Measurements from ENCODE around the gene GNG7.
A peak's percentile ranks its signal among the peaks of the same experiment; 100 is the strongest.
"Not testable (repeated sequence)": the region's sequence is repeated elsewhere in the genome, so short reads cannot be mapped to it uniquely, and the experiment has no call there.

Gene GNG7

DNA sequence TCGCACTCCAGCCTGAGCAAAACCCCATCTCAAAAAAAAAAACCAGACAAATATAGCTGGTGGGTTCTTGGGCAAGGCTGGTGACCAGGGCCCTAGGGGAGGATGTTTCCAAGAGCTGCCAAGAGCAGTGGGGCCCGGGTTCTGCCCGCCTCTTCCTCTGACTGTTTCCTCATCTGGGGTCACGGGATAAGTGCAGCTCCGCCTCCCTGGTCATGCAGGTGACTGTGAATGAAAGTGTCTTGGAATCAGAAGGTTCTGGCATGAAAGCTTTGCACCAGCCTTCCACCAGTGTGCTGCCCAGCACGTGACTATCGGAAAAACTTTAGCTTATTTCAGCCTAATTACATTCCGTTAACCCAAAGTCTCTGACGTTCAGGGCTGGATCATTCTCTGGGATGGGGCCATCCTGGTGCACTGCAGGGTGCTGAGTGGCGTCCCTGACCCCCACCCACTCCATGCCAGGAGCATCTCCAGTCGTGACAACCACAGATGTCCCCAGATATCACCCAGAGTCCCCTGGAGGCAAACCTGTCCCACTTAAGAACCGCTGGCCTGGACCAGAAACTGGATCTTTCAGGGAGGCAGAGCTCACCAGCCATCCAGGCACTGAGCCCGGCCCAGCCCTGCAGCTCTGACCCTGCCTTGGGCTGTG lies 85.6 kb downstream of the GNG7 start:
- no peaks in the 10 kb centered on the region for H3K27me3 ChIP-seq (ENCODE audit: control insufficient read depth, insufficient read depth, low read length)
- no peak overlapping the region for H3K27ac ChIP-seq (ENCODE audit: low read depth, low read length)
- H3K9ac ChIP-seq (ENCODE audit: low read depth, low read length) = no peak overlapping the region
- H3K4me1 ChIP-seq (ENCODE audit: control insufficient read depth, insufficient read depth, low read length) = 0 out of 2 replicates have a peak, but pooled peaks cover 5% of the 10 kb centered on the region
- no peaks in the 10 kb centered on the region for H3K36me3 ChIP-seq (ENCODE audit: control insufficient read depth, insufficient read depth, low read length)
- H3K4me3 ChIP-seq (ENCODE audit: low read depth, low read length) = no peak overlapping the region
- no peaks in the 10 kb centered on the region for H3K9me3 ChIP-seq (ENCODE audit: control insufficient read depth, insufficient read depth, low read length)

DNA sequence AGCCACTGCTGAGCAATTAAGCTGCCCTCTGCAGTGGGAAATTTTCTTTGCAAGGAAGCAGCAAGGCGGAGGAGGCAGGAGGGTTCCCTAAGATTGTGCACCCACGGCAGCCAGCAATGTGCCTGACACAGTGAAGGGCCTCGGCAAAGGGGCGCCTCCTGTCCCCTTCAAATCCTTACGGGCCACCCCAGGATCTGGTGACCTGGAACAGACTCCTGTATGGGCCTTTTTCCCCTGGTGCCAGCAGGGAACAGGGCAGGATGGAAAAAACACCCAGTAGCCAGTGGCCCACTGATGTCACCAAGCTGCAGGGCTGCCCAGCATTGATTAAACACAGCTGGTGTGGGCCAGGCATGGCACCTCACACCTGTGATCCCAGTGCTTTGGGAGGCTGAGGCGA lies 86.7 kb downstream of the GNG7 start:
- Histone ChIP-seq H3K27me3 (ENCODE audit: control insufficient read depth, insufficient read depth, low read length) (no peaks in the 10 kb centered on the region), H3K9ac (ENCODE audit: low read depth, low read length) (no peak overlapping the region), H3K9me3 (ENCODE audit: control insufficient read depth, insufficient read depth, low read length) (no peaks in the 10 kb centered on the region), H3K4me1 (ENCODE audit: control insufficient read depth, insufficient read depth, low read length) (0 out of 2 replicates have a peak, but pooled peaks cover 5% of the 10 kb centered on the region), H3K36me3 (ENCODE audit: control insufficient read depth, insufficient read depth, low read length) (no peaks in the 10 kb centered on the region), H3K27ac (ENCODE audit: low read depth, low read length) (no peak overlapping the region), H3K4me3 (ENCODE audit: low read depth, low read length) (no peak overlapping the region)

DNA sequence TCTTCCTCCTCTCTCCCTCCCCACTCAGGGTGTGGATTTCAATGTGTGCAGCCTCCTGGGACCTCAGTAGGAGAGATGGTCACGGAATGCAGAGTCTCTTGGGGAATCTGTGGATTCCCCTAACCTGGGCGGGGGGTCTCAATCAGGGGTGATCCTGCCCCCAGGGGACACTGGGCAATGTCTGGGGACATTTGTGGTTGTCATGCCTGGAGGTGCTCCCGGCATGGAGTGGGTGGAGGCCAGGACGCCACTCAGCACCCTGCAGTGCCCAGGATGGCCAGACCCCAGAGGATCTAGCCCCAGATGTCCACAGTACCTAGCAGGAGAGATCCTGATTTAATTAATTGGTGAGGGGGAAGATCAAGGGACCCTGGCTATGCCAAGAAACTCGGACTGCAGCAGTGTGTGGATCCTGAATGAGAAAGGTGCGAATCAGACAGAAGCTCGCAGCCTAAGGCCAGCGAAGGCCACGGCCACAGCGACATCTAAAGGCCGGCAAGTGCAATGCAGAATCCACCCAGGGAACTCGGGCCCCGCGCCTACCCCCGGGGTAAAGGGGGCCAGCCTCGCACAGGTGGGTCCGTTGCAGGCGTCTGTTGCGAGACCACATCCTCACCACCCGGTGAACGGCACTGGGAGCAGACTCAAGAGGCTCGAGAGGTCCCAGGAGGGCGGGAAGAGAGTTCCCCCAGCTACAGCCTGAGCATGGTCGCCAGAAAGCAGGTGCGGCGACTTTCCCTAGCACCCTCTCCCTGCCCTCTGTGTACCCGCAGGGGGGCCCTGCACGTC lies 88.8 kb downstream of the GNG7 start:
- Histone ChIP-seq H3K27me3 (ENCODE audit: control insufficient read depth, insufficient read depth, low read length) (no peaks in the 10 kb centered on the region), H3K36me3 (ENCODE audit: control insufficient read depth, insufficient read depth, low read length) (no peaks in the 10 kb centered on the region), H3K27ac (ENCODE audit: low read depth, low read length) (no peak overlapping the region), H3K9ac (ENCODE audit: low read depth, low read length) (no peak overlapping the region), H3K4me1 (ENCODE audit: control insufficient read depth, insufficient read depth, low read length) (0 out of 2 replicates have a peak, but pooled peaks cover 5% of the 10 kb centered on the region), H3K4me3 (ENCODE audit: low read depth, low read length) (no peak overlapping the region), H3K9me3 (ENCODE audit: control insufficient read depth, insufficient read depth, low read length) (no peaks in the 10 kb centered on the region)

DNA sequence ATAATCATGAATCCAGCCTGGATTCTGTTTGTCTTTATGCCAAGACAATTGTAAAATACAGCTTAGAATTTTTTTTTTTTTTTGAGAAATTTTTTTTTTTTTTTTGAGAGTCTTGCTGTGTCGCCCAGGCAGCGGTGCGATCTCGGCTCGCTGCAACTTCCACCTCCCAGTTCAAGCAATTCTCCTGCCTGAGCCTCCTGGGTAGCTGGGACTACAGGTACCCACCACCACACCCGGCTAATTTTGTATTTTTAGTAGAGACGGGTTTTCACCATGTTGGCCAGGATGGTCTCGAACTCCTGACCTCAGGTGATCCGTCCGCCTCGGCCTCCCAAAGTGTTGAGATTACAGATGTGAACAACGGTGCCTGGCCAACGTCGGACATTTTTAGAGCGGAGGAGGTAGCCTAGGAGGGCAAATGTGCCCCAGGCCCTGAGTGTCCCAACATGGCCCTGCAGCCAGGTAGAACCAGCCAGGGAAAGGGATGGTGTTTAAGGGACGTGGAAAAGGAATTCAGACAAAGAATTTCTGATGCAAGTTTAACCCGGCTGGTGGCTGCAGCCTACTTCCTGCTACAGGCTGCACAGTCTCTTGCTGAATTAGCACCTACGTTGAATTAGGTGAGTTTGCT lies 89.8 kb downstream of the GNG7 start:
- Histone ChIP-seq H3K27me3 (ENCODE audit: control insufficient read depth, insufficient read depth, low read length) (no peaks in the 10 kb centered on the region), H3K9me3 (ENCODE audit: control insufficient read depth, insufficient read depth, low read length) (no peaks in the 10 kb centered on the region), H3K4me1 (ENCODE audit: control insufficient read depth, insufficient read depth, low read length) (0 out of 2 replicates have a peak, but pooled peaks cover 8% of the 10 kb centered on the region), H3K27ac (ENCODE audit: low read depth, low read length) (no peak overlapping the region), H3K4me3 (ENCODE audit: low read depth, low read length) (no peak overlapping the region), H3K9ac (ENCODE audit: low read depth, low read length) (no peak overlapping the region), H3K36me3 (ENCODE audit: control insufficient read depth, insufficient read depth, low read length) (no peaks in the 10 kb centered on the region)

DNA sequence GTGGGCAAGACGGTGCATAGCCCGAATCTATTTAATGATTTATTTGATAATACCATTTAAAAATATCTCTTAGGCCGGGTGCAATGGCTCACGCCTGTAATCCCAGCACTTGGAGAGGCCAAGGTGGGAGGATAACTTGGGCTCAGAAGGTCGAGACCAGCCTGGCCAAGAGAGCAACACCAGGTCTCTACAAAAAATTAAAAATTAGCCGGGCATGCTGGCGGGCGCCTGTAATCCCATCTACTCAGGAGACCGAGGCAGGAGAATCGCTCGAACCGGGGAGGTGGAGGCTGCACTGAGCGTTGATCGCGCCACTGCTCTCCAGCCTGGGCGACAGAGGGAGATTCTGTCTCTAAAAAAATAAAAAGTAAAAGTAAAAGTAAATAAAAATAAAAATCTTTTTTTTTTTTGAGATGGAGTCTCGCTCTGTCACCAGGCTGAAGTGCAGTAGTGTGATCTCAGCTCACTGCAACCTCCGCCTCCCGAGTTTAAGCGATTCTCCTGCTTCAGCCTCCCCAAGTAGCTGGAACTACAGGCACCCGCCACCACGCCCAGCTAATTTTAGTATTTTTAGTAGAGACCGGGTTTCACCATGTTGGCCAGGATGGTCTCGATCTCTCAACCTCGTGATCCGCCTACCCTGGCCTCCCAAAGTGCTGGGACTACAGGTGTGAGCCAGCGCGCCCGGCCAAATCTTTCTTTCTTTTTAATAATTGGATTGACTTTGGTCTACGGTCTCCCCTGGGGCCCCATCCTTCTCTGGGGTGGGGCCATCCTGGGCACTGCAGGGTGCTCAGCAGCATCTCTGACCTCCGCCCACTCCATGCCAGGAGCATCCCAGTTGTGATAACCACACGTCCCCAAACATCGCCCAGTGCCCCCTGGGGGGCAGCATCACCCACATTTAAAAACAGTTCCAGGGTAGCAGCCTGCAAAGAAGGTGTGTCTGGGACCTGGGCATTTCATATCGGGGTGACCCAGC lies 90.7 kb downstream of the GNG7 start:
- Histone ChIP-seq H3K4me1 (ENCODE audit: control insufficient read depth, insufficient read depth, low read length) (0 out of 2 replicates have a peak, but pooled peaks cover 8% of the 10 kb centered on the region), H3K4me3 (ENCODE audit: low read depth, low read length) (no peak overlapping the region), H3K9ac (ENCODE audit: low read depth, low read length) (no peak overlapping the region), H3K27me3 (ENCODE audit: control insufficient read depth, insufficient read depth, low read length) (no peaks in the 10 kb centered on the region), H3K9me3 (ENCODE audit: control insufficient read depth, insufficient read depth, low read length) (no peaks in the 10 kb centered on the region), H3K27ac (ENCODE audit: low read depth, low read length) (no peak overlapping the region), H3K36me3 (ENCODE audit: control insufficient read depth, insufficient read depth, low read length) (no peaks in the 10 kb centered on the region)

DNA sequence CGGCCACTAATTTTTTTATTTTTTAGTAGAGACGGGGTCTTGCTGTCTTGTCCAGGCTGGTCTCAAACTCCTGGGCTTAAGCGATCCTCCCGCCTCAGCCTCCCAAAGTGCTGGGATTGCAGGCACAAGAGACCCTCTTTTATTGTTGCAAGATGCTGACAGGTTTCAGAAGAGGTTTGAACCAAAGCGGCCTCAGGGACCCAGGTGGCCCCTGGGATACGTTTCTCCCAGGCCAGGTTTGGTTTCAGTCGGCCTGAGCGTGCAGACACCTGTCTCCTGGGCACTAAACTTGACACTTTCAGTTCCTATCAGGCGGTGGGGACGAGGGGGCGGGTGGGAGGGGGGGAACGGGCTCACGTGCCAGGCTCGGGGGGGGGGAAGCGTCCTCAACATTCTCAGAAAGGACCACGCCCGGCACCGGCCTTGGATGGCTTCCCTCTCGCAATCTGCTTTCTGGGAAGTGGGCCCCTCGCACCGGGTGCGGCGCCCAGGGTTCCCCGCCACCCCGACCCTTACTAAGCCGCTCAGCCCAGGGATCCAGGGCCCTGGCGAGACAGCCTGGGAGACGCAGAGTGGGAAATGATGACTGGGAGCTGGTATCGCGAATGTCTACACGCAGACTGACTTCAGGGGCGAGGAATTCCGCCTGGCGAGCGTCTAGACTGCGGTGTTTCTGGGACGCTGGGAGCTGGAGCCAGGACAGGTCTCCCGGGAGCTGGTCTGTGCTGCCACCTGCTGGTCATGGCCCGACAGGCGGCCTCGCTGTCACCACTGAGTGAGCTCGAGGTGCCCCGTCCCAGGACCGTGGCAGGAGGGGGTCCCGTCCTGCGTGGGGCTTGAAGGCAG lies 91.6 kb downstream of the GNG7 start:
- Histone ChIP-seq H3K27me3 (ENCODE audit: control insufficient read depth, insufficient read depth, low read length) (no peaks in the 10 kb centered on the region), H3K27ac (ENCODE audit: low read depth, low read length) (peak overlapping the region; percentile 35), H3K36me3 (ENCODE audit: control insufficient read depth, insufficient read depth, low read length) (no peaks in the 10 kb centered on the region), H3K4me3 (ENCODE audit: low read depth, low read length) (peak overlapping the region; percentile 57), H3K4me1 (ENCODE audit: control insufficient read depth, insufficient read depth, low read length) (0 out of 2 replicates have a peak, but pooled peaks cover 8% of the 10 kb centered on the region), H3K9me3 (ENCODE audit: control insufficient read depth, insufficient read depth, low read length) (no peaks in the 10 kb centered on the region), H3K9ac (ENCODE audit: low read depth, low read length) (no peak overlapping the region)

DNA sequence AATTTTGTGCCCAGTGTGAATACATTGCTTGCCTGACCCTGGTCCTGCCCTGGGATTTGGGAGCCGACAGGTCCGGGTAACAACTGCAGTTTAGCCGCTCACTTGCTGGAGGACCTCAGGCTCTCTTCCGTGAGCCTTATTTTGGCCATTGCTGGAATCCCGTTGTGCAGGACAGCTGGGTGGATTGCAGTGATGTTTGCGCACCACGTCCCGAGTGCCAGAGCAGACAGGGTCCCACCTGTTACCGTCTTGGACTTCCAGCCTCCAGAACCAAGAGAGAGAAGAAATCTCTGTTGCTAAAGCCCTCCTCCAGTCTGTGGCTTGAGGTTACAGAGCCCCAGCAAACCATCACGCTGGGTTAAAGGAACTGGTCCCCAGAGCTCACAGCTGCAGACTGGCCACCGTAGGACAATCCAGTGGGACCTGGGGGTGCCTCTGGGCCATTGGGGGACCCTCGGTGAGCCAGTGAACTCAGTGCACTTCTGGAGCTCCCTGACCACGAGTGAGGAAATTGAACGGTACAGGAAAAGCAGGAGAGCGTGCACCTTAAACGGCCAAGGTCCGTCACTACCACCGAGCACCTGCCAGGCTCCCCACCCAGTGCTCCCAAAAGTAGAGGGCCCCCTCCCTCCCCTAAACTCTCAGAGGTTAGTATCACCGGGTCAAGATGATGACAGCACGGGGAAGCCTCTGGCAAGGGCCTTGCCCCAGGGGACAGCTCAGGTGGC lies 92.9 kb downstream of the GNG7 start:
- no peak overlapping the region for H3K27ac ChIP-seq (ENCODE audit: low read depth, low read length)
- no peak overlapping the region for H3K9ac ChIP-seq (ENCODE audit: low read depth, low read length)

DNA sequence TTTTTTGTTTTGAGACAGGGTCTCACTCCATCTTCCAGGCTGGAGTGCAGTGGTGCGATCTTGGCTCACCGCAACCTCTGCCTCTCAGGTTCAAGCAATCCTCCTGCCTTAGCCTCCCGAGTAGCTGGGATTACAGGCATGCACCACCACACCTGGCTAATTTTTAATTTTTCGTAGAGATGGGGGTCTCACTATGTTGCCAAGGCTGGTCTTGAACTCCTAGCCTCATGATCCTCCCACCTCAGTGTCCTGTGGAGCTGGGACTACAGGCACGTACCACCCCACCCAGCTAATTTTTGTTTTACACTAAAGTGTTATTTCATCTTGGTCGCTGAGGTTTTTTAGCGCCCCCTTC lies 93.5 kb downstream of the GNG7 start:
- H3K4me1 ChIP-seq (ENCODE audit: control insufficient read depth, insufficient read depth, low read length); H3K4me3 ChIP-seq (ENCODE audit: low read depth, low read length); H3K9ac ChIP-seq (ENCODE audit: low read depth, low read length); H3K36me3 ChIP-seq (ENCODE audit: control insufficient read depth, insufficient read depth, low read length); H3K9me3 ChIP-seq (ENCODE audit: control insufficient read depth, insufficient read depth, low read length); H3K27ac ChIP-seq (ENCODE audit: low read depth, low read length); H3K27me3 ChIP-seq (ENCODE audit: control insufficient read depth, insufficient read depth, low read length): not testable (repeated sequence)

More for the DNA sequence above, 92.9 kb downstream of the GNG7 start:
- no peaks in the 10 kb centered on the region for H3K27me3 ChIP-seq (ENCODE audit: control insufficient read depth, insufficient read depth, low read length)
- H3K36me3 ChIP-seq (ENCODE audit: control insufficient read depth, insufficient read depth, low read length) = no peaks in the 10 kb centered on the region
- 0 out of 2 replicates have a peak, but pooled peaks cover 8% of the 10 kb centered on the region for H3K4me1 ChIP-seq (ENCODE audit: control insufficient read depth, insufficient read depth, low read length)
- no peaks in the 10 kb centered on the region for H3K9me3 ChIP-seq (ENCODE audit: control insufficient read depth, insufficient read depth, low read length)
- H3K4me3 ChIP-seq (ENCODE audit: low read depth, low read length) = no peak overlapping the region

DNA sequence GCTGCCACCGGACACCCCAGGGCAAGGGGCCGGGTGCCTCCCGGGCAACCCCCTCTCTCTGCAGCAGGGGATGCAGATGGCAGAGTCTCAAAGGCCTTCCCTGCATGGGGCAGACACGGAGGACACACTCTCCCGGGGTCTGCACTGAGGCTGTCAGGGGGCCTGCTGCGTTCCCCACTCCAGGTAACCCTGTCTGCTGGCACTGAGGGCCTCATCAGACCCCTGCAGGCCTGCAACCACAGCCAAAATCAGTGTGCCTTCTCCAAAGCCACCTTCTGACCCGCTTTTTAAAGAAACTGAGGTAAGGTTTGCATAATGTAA lies 93.9 kb downstream of the GNG7 start:
- Histone ChIP-seq H3K4me3 (ENCODE audit: low read depth, low read length) (no peak overlapping the region), H3K27ac (ENCODE audit: low read depth, low read length) (no peak overlapping the region), H3K36me3 (ENCODE audit: control insufficient read depth, insufficient read depth, low read length) (no peaks in the 10 kb centered on the region), H3K4me1 (ENCODE audit: control insufficient read depth, insufficient read depth, low read length) (0 out of 2 replicates have a peak, but pooled peaks cover 8% of the 10 kb centered on the region), H3K9ac (ENCODE audit: low read depth, low read length) (no peak overlapping the region), H3K27me3 (ENCODE audit: control insufficient read depth, insufficient read depth, low read length) (no peaks in the 10 kb centered on the region), H3K9me3 (ENCODE audit: control insufficient read depth, insufficient read depth, low read length) (no peaks in the 10 kb centered on the region)

Data from HUES48 (cell line).